Prostate gland (tissue), 2 donors: ENCODE measurements around the gene GNA14. TPM values are rescaled to one million over a fixed set of nuclear protein-coding genes. Genes with fewer than 3 reads are reported as not detected.
A peak's percentile ranks its signal among the peaks of the same experiment; 100 is the strongest.

Experiments
- DNase-seq: peaks from one replicate; pipeline ENCODE4 v3.0.0-alpha.2; 2019; ENCODE audit warnings: low spot score
- H3K27ac ChIP-seq, 2 donors: fragments of 200-600 bp; sonication (generic); 2 replicates each; pipeline ENCODE4 v1.5.1; 2017 to 2019
- H3K27me3 ChIP-seq: fragments of 200-600 bp; sonication (generic); replicated peaks from 2 replicates; pipeline ENCODE4 v1.5.1; 2019; ENCODE audit not compliant: insufficient read depth
- H3K36me3 ChIP-seq, 2 donors: fragments of 200-600 bp; sonication (generic); 1 replicate in 1 of 2; 2 replicates in 1 of 2; pipeline versions ENCODE4 v1.5.1 to v1.8.1; 2017 to 2019
- H3K4me1 ChIP-seq: fragments of 200-600 bp; sonication (generic); replicated peaks from 2 replicates; pipeline ENCODE4 v1.5.1; 2019
- H3K4me3 ChIP-seq, 2 donors: fragments of 200-600 bp; sonication (generic); 2 replicates each; pipeline ENCODE4 v1.5.1; 2017 to 2019
- H3K9me3 ChIP-seq: fragments of 200-600 bp; sonication (generic); 2 replicates; pipeline ENCODE4 v1.5.1; 2017
- CTCF ChIP-seq, 4 experiments: fragments of 200-600 bp in 2 of 4; fragments of 450-650 bp in 2 of 4; sonication (generic) in 2 of 4; IDR thresholded peaks; 1 replicate in 3 of 4; 2 replicates in 1 of 4; pipeline ENCODE4 v1.5.1; 2016 to 2019; ENCODE audit warnings: antibody characterized with exemption in 4 of 4, mild to moderate bottlenecking in 2 of 4, moderate library complexity in 2 of 4
- POLR2A ChIP-seq: fragments of 450-650 bp; IDR thresholded peaks from one replicate; pipeline ENCODE4 v1.6.1; 2016; ENCODE audit warnings: antibody characterized with exemption, mild to moderate bottlenecking
- POLR2AphosphoS5 ChIP-seq: sonication (generic); formaldehyde crosslinking; IDR thresholded peaks from one replicate; pipeline ENCODE4 v1.6.1; 2017; ENCODE audit warnings: antibody characterized with exemption
- WGBS: methylation state at CpG from one replicate; pipeline ENCODE4 v1.1.5; 2018; 5-methylcytosine and 5-hydroxymethylcytosine counted together
- intact Hi-C: fragments of 100-400 bp; cut with DNase I; formaldehyde crosslinking; loops from one replicate; pipeline ENCODE4 v1.14.2; 2022
- total RNA-seq, 2 donors: library from RNA; depleted of rRNA; stranded (reverse); fragments of >200 nt; gene quantifications; one replicate each; pipeline ENCODE4 v1.1.0, GENCODE V29; 2016

The GNA14 gene
- total RNA-seq, 2 donors from 2014 or later: 2.4 to 5.5 TPM

GRCh38 chr9:77679661-77680368 lies 31.7 kb upstream of the GNA14 start:
- no peaks in the 10 kb centered on the region for H3K36me3 ChIP-seq
- H3K27ac ChIP-seq: no peak overlapping the region
- TF ChIP-seq CTCF (IDR thresholded peaks at IDR 0.05): no peak
- no peak for TF ChIP-seq POLR2A
- no peak for TF ChIP-seq POLR2AphosphoS5
- no peaks in the 10 kb centered on the region for H3K27me3 ChIP-seq
- no peak overlapping the region for H3K4me3 ChIP-seq
- H3K4me1 ChIP-seq: no peaks in the 10 kb centered on the region
- intact Hi-C loops: no loop called here
- DNase-seq: no peak
- WGBS: 46% methylated on average over 9 of the region's 9 CpGs
- no peaks in the 10 kb centered on the region for H3K9me3 ChIP-seq

GRCh38 chr9:77679088-77679487 lies 31.0 kb upstream of the GNA14 start:
- H3K4me3 ChIP-seq: no peak overlapping the region
- WGBS: 26% methylated on average over 2 of the region's 2 CpGs
- TF ChIP-seq POLR2AphosphoS5: no peak
- no peak for TF ChIP-seq CTCF (IDR thresholded peaks at IDR 0.05)
- no peak for TF ChIP-seq POLR2A
- H3K27ac ChIP-seq: no peak overlapping the region
- intact Hi-C loops: no loop called here
- no peaks in the 10 kb centered on the region for H3K36me3 ChIP-seq
- H3K4me1 ChIP-seq: no peaks in the 10 kb centered on the region
- H3K9me3 ChIP-seq: no peaks in the 10 kb centered on the region
- no peak for DNase-seq
- H3K27me3 ChIP-seq: no peaks in the 10 kb centered on the region

- Histone ChIP-seq H3K4me1 (no peaks in the 10 kb centered on the region), H3K36me3 (no peaks in the 10 kb centered on the region), H3K4me3 (no peak overlapping the region), H3K27me3 (no peaks in the 10 kb centered on the region), H3K9me3 (no peaks in the 10 kb centered on the region), H3K27ac (peak overlapping the region in 1 of 2 donors; percentile 2)
- TF ChIP-seq POLR2A (no peak), POLR2AphosphoS5 (no peak), CTCF (IDR thresholded peaks at IDR 0.05) (no peak)
- intact Hi-C loops: no loop called here
- DNase-seq: no peak
- 42% methylated on average over 7 of the region's 7 CpGs for WGBS
These were observed 29.9 kb upstream of the GNA14 start for GRCh38 chr9:77677957-77678535.

- 26% methylated on average over 4 of the region's 4 CpGs for WGBS
- peak overlapping the region in 1 of 2 donors; percentile 2 for H3K27ac ChIP-seq
- no peak overlapping the region for H3K4me3 ChIP-seq
- no peak for TF ChIP-seq POLR2A
- TF ChIP-seq POLR2AphosphoS5: no peak
- no peak for TF ChIP-seq CTCF (IDR thresholded peaks at IDR 0.05)
- no peaks in the 10 kb centered on the region for H3K27me3 ChIP-seq
- intact Hi-C loops: no loop called here
- H3K36me3 ChIP-seq: no peaks in the 10 kb centered on the region
- no peaks in the 10 kb centered on the region for H3K9me3 ChIP-seq
- no peaks in the 10 kb centered on the region for H3K4me1 ChIP-seq
- DNase-seq: peak; percentile 52
These were observed 29.3 kb upstream of the GNA14 start for GRCh38 chr9:77677397-77677796.
